EL (cell line): ENCODE measurements around the gene NME8.

ENCODE experiments used
- DNase-seq: peaks from one replicate; pipeline ENCODE4 v3.0.0-alpha.2; 2016

Gene NME8

DNA sequence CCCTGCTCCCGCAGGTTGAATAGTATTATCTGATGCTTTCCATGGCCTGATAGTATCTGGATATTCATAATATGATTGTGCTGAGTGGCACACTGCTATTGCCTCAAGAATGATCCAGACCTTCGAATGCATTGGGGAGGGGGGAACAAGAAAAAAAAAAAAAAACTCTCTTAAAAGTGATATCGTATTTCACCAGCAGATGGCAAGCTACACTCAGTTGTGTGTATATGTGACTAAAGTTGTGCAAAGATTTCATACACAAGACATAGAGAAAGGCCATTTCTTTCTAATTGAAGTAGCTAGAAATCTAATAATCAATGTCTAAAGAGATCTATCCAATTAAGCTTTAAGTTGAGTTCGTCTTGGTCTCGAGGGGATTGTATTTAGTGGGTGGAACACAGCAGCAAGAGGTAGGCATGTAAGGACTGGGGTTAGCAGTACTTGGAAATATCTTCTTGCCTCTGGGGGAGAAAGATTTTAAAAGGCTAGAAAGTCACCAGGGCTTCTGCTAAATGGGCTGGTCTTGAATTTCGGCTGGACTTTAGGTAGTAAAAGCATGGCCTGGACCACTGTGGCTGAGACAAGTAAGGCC is 52.9 kb downstream of the NME8 start:
- no peak for DNase-seq

- peak; percentile 43 for DNase-seq
Measured at GRCh38 chr7:37901890-37902524, 53.6 kb downstream of the NME8 start.

DNA sequence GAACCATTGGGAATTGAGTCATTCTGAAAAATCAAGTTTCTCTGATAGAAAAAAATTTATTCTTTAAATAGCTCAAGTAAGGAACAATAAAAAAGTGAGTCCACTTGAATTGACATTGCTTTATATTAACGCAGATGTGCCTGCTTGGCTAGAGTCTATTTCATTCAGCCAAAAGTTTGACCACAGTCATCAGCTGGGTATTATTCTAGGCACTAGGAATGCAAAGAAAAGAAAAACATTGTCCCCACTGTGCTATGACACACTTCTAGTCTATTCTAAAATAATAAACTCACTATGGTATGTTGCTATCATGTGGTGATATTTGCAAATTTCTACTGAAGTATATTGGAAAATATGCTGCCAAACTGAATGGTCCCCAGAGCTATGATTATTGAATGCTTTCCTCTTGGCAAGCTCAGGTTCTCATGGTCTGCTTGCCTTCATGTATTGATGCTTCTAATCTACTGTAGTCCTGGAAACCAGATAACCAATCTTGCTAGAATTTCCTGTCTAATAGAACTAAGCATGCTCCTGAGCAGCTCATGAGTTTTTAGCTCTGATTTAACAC is 59.9 kb downstream of the NME8 start:
- DNase-seq: peak; percentile 11

DNA sequence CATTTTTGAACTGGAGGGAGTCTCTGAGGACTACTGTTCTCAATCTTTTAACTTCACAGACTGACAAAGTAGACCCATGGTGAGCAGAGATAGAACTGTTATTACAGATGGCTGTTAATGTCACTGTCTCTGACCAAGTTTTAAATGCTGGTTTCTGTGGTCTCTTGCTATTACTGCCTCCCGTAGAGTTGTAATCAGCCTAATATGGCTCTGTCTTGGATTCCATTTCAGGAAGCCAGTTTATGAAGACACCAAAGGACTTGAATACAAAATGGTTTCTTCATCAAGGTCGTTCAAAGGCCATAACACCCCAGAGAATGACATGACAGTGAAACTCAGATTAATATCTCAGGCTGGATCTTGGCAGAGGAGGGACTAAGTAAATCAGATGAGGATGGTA is 64.4 kb downstream of the NME8 start:
- DNase-seq: no peak

GRCh38 chr7:37915438-37915837 is 67.0 kb downstream of the NME8 start:
- DNase-seq: no peak

- no peak for DNase-seq
Measured at GRCh38 chr7:37916017-37916672, 67.7 kb downstream of the NME8 start.

- DNase-seq: peak; percentile 27
Measured at GRCh38 chr7:37916673-37917660, 68.6 kb downstream of the NME8 start, which contains the start of gene SFRP4. SFRP4 (minus strand) TSS chr7:37916817; CDS start chr7:37916537, 280 bp downstream.

DNA sequence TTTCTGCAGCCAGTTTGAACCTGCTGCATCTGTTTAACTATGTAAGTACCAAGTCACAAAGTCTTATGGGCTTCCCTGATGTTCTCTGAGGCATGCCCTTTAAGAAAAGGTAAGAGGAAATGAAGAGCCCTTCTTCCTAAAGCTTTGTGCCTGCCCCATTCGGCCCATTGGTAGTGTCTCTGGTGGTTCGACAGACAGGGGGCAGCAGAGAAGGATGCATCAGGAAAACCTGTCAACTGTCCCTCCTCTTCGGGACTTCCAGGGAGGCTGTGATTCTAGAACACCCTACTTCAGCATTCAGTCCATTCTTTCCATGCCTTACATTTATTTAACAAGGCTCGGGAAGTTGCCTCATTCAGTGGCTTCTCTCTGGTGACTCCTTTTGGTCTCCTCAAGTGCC is 70.1 kb downstream of the NME8 start:
- DNase-seq: no peak

DNA sequence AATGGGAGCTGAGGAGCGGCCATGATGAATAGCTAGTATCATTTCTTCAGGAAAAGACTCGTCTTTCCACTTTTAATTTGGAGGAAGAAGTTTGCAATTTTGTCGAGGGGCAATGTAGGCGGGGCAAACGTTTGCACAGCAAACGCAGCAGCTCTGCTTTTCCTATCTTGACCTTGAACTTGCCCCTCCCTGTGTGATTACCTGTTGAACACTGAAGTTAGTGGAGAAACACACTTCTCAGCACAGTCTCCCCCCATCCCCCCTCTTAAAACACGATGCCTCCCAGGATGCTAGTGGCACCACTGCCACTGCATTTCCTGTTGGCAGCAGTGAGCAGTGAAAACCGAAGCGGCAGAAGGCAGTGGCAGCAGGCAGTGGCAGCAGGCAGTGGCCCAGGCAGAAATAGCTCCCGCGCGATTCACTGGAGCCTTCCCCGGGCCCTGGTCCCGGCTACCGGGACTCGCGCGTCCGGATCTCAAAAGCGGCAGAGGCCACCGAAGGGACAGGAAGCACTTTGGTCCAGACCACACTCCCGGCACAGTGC is 72.0 kb downstream of the NME8 start, which contains the start of gene EPDR1:
Gene EPDR1, plus strand, starts transcription at position 336 of the 544 bp plus-strand sequence. CDS start 300 bp downstream, outside the sequence.
- DNase-seq: no peak

- DNase-seq: no peak
Measured at GRCh38 chr7:37920849-37921805, 72.7 kb downstream of the NME8 start.

DNA sequence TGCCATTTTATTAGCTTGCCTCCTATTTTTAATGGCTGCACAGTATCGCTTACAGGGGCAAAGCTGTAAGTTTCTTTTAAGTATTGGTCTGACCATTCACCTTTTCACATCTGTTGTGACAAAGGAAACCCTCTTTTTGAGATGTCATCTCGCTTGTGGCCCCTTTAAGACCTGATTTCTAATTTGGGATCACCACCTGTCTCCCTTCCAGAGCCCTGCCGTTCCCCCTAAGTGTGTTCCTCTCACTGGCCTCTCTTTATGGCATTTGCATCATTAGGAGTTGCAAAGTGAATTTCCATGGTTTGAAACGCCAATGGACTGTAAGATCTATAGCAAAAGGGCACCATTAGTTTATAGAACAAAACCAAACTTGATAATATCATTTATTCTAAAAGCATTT is 73.5 kb downstream of the NME8 start:
- DNase-seq: no peak

- DNase-seq: no peak
Measured at GRCh38 chr7:37923996-37924395, 75.6 kb downstream of the NME8 start.

DNA sequence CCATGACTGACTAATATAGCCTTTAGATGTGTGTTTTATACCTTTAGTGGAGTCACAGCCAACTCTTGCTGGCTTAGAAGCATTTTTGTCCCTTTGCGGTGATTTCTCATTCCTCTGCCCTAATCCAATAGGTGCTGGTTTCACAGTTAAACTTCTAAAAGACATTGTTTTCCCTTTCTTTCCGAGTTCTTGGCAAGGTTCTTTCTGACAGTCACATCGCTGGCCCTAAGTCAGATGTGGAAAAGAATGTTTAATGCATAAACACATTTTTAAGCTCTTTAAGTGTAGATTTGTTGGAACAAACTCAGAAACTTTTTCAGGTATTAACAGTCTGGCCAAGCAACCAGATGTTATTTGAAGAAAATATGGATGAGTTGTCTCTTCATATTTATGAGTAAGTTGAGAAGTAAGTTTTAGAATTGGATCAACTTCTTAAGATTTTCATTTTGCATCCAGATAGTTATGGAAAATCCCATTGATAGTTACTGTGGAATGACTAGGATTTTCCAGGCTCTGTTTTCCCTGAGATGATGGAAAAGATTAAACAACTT is 76.2 kb downstream of the NME8 start:
- no peak for DNase-seq

GRCh38 chr7:37925620-37926019 is 77.2 kb downstream of the NME8 start:
- no peak for DNase-seq

- no peak for DNase-seq
Measured at GRCh38 chr7:37927773-37928444, 79.5 kb downstream of the NME8 start.

DNA sequence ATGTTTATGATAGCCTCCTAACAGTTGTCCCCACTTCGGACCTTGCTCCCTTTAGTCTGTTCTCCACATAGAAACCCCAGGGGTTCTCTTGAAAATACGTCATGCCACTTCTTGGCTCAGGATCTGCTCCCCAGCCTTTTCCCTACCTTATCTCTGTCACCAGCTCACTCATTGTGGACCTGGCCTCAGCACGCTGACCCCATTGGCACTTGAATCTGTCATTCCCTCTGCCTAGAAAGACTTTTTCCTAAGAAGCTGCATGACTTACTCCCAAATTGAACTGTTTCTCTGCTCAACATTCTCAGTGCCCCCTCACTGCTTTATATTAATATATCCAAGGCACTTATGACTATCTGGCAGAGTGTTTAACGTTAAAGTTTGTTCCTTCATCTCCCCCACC is 80.5 kb downstream of the NME8 start:
- DNase-seq: no peak

DNA sequence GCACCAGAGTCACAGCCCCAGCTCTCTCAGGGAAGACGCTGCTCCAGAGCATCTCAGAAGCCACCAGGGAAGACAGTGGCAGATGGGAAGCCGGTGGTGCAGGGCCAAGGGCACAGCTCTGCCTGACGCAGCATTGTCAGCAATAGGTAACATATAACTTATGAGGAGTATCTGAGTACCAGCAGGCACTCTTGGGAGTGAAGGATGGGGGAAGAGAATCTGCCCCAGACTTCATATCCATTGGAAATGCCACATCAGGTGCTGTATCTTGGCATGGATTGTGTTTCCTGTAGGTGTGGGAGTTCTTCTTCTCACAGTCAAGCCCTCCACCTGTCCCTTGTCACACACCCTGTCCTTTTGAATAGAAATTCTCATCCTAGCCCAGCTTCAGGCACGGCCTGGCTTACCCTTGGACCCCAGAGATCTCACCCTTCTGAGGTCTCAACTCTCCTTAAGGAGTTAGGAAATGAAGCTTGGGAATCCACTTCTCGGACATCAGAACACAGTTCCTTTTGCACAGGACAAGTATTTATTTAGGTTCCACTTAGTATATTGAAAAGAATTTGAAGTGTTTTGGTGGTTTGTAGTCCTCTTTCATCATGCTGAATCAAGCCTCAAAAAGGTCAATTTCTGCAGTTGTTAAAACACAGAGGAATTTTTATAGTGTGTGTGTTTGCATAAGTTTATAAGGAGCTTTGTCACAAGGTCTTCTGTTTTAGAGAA is 82.0 kb downstream of the NME8 start:
- DNase-seq: no peak

DNA sequence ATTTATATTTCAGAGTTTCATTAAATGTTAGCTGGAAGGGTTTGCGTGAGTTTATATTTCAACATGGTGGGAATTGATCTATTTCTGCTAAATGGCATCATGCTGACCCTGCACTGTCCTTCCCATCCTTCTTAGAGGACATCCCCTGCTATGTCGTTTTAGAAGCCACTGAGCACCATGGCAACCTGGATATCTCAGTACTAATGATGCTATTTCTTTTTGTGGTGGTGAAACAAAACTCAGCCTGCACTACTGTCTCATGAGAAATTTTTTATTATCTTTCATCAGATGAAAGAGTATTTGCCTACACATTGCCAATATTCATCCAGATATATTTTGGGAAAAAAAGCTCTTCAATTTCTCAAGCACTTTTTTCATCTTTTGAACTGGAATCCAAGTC is 84.1 kb downstream of the NME8 start:
- DNase-seq: no peak

GRCh38 chr7:37933018-37933566 is 84.7 kb downstream of the NME8 start:
- DNase-seq: no peak
